Astrocyte (in vitro differentiated cells and primary cell): ENCODE data around the gene CDK14. TPM values are rescaled to one million over a fixed set of nuclear protein-coding genes. Genes with fewer than 3 reads are reported as not detected.

Experiments
- DNase-seq: peaks from one replicate; pipeline ENCODE4 v3.0.0-alpha.2; 2010; ENCODE audit warnings: low read depth
- FAIRE-seq: peaks from 2 replicates; lab custom pipeline; 2011; peaks lifted over from hg19 to GRCh38; lab: Jason Lieb, UNC
- H2AFZ ChIP-seq: 2 replicates; pipeline ENCODE4 v1.6.0; 2012; ENCODE audit warnings: low read depth, low read length, inconsistent platforms
- H3K27ac ChIP-seq: 2 replicates; pipeline ENCODE4 v1.5.1; 2011; ENCODE audit warnings: low read depth, low read length, inconsistent platforms
- H3K27me3 ChIP-seq: 2 replicates; pipeline ENCODE4 v1.6.0; 2011; ENCODE audit warnings: low read length, inconsistent platforms; ENCODE audit not compliant: insufficient read depth
- H3K36me3 ChIP-seq: 2 replicates; pipeline ENCODE4 v1.5.1; 2011; ENCODE audit warnings: low read length, inconsistent platforms; ENCODE audit not compliant: insufficient read depth
- H3K4me1 ChIP-seq: 2 replicates; pipeline ENCODE4 v1.5.1; 2011; ENCODE audit warnings: low read length, inconsistent platforms; ENCODE audit not compliant: insufficient read depth
- H3K4me2 ChIP-seq: 2 replicates; pipeline ENCODE4 v1.6.0; 2012; ENCODE audit warnings: low read length, inconsistent platforms
- H3K4me3 ChIP-seq: 2 replicates; pipeline ENCODE4 v1.5.1; 2011; ENCODE audit warnings: low read depth, mild to moderate bottlenecking, low read length, inconsistent platforms; ENCODE audit not compliant: insufficient read depth
- H3K79me2 ChIP-seq: 2 replicates; pipeline ENCODE4 v1.6.0; 2012; ENCODE audit warnings: mild to moderate bottlenecking, low read length, inconsistent platforms; ENCODE audit not compliant: insufficient read depth
- H3K9ac ChIP-seq: 2 replicates; pipeline ENCODE4 v1.6.0; 2012; ENCODE audit warnings: mild to moderate bottlenecking, low read length, inconsistent platforms
- H3K9me3 ChIP-seq: 2 replicates; pipeline ENCODE4 v1.5.1; 2012; ENCODE audit warnings: low read depth, mild to moderate bottlenecking, low read length, inconsistent platforms; ENCODE audit not compliant: insufficient read depth
- H4K20me1 ChIP-seq: 2 replicates; pipeline ENCODE4 v1.6.0; 2012; ENCODE audit warnings: low read length, inconsistent platforms; ENCODE audit not compliant: insufficient read depth
- H3K27ac Mint-ChIP-seq: one replicate; pipeline ENCODE4 v1.8.0; 2021; ENCODE audit warnings: mild to moderate bottlenecking, mixed read lengths; ENCODE audit not compliant: unreplicated experiment
- H3K27me3 Mint-ChIP-seq: one replicate; pipeline ENCODE4 v1.8.0; 2021; ENCODE audit warnings: low read depth, mixed read lengths; ENCODE audit not compliant: unreplicated experiment
- H3K36me3 Mint-ChIP-seq: one replicate; pipeline ENCODE4 v1.8.0; 2021; ENCODE audit warnings: low read depth, mixed read lengths; ENCODE audit not compliant: unreplicated experiment
- H3K4me1 Mint-ChIP-seq: one replicate; pipeline ENCODE4 v1.8.0; 2021; ENCODE audit warnings: low read depth, mixed read lengths; ENCODE audit not compliant: unreplicated experiment
- H3K4me3 Mint-ChIP-seq: one replicate; pipeline ENCODE4 v1.8.0; 2021; ENCODE audit warnings: mild to moderate bottlenecking, moderate library complexity, mixed read lengths; ENCODE audit not compliant: unreplicated experiment
- H3K9me3 Mint-ChIP-seq: one replicate; pipeline ENCODE4 v1.8.0; 2021; ENCODE audit warnings: mild to moderate bottlenecking, mixed read lengths; ENCODE audit not compliant: unreplicated experiment
- CTCF ChIP-seq: IDR thresholded peaks from 2 replicates; pipeline ENCODE4 v1.5.1; 2011; ENCODE audit warnings: low read depth, mild to moderate bottlenecking, inconsistent platforms, low read length, moderate library complexity; ENCODE audit not compliant: insufficient read depth
- EZH2 ChIP-seq: IDR thresholded peaks from 2 replicates; pipeline ENCODE4 v1.6.1; 2012; ENCODE audit warnings: mild to moderate bottlenecking, low read length, inconsistent platforms; ENCODE audit not compliant: insufficient read depth
- total RNA-seq: library from RNA; stranded (reverse); gene quantifications from 2 replicates; pipeline ENCODE4 v1.2.1, GENCODE V29; 2021

Gene CDK14
- total RNA-seq, 1 donor from 2014 or later = 30.2 TPM

- no peak overlapping the region for H2AFZ ChIP-seq
- no peak overlapping the region for H3K27ac ChIP-seq
- TF ChIP-seq CTCF = no peak
- H3K4me3 ChIP-seq = no peak overlapping the region
- H3K9ac ChIP-seq = no peak overlapping the region
- no peaks in the 10 kb centered on the region for H3K79me2 ChIP-seq
- peaks cover 6% of the 10 kb centered on the region for H3K4me1 ChIP-seq
- FAIRE-seq (no peak), DNase-seq (no peak)
- no peaks in the 10 kb centered on the region for H3K9me3 ChIP-seq
- Mint-ChIP-seq H3K27ac (no peak overlapping the region), H3K36me3 (no peaks in the 10 kb centered on the region), H3K4me3 (no peak overlapping the region), H3K27me3 (no peaks in the 10 kb centered on the region), H3K4me1 (peaks cover 8% of the 10 kb centered on the region), H3K9me3 (no peaks in the 10 kb centered on the region)
- H3K27me3 ChIP-seq = no peaks in the 10 kb centered on the region
- H3K4me2 ChIP-seq = no peak overlapping the region
- no peaks in the 10 kb centered on the region for H3K36me3 ChIP-seq
- H4K20me1 ChIP-seq = no peaks in the 10 kb centered on the region
Observed at GRCh38 chr7:90955641-90956207, 359.6 kb downstream of the CDK14 start.

GRCh38 chr7:90957883-90958282, 361.8 kb downstream of the CDK14 start:
- Histone ChIP-seq H2AFZ (no peak overlapping the region), H3K4me2 (no peak overlapping the region), H3K27me3 (no peaks in the 10 kb centered on the region), H3K27ac (no peak overlapping the region), H4K20me1 (no peaks in the 10 kb centered on the region), H3K9me3 (no peaks in the 10 kb centered on the region), H3K9ac (no peak overlapping the region), H3K4me1 (peaks cover 6% of the 10 kb centered on the region), H3K79me2 (no peaks in the 10 kb centered on the region), H3K36me3 (no peaks in the 10 kb centered on the region), H3K4me3 (no peak overlapping the region)
- DNase-seq = no peak
- Mint-ChIP-seq H3K36me3 (no peaks in the 10 kb centered on the region), H3K4me3 (no peak overlapping the region), H3K27ac (no peak overlapping the region), H3K27me3 (no peaks in the 10 kb centered on the region), H3K4me1 (peaks cover 7% of the 10 kb centered on the region), H3K9me3 (no peaks in the 10 kb centered on the region)
- TF ChIP-seq EZH2 (no peak), CTCF (no peak)
- FAIRE-seq = no peak

- H3K27me3 Mint-ChIP-seq = no peaks in the 10 kb centered on the region
- peaks cover 6% of the 10 kb centered on the region for H3K4me1 Mint-ChIP-seq
- FAIRE-seq (peak; percentile 68), DNase-seq (peak; percentile 95)
- H4K20me1 ChIP-seq = no peaks in the 10 kb centered on the region
- H2AFZ ChIP-seq = no peak overlapping the region
- no peaks in the 10 kb centered on the region for H3K79me2 ChIP-seq
- no peak overlapping the region for H3K27ac ChIP-seq
- no peak overlapping the region for H3K9ac ChIP-seq
- TF ChIP-seq CTCF = no peak
- H3K9me3 Mint-ChIP-seq = no peaks in the 10 kb centered on the region
- H3K4me3 Mint-ChIP-seq = no peak overlapping the region
- H3K27ac Mint-ChIP-seq = no peak overlapping the region
- H3K36me3 ChIP-seq = no peaks in the 10 kb centered on the region
- H3K4me2 ChIP-seq = peak overlapping the region; percentile 31
- no peaks in the 10 kb centered on the region for H3K36me3 Mint-ChIP-seq
- H3K4me3 ChIP-seq = no peak overlapping the region
- H3K9me3 ChIP-seq = no peaks in the 10 kb centered on the region
- H3K4me1 ChIP-seq = peaks cover 6% of the 10 kb centered on the region
- H3K27me3 ChIP-seq = no peaks in the 10 kb centered on the region
Observed at GRCh38 chr7:90958647-90959046, 362.5 kb downstream of the CDK14 start.
